IPS-11a (cell line): ENCODE measurements around the gene WDFY1.

Experiments used
- H3K4me3 ChIP-seq: one replicate; pipeline ENCODE4 v1.5.1; 2013; ENCODE audit warnings: low read depth, low read length, control low read depth

Gene WDFY1

DNA sequence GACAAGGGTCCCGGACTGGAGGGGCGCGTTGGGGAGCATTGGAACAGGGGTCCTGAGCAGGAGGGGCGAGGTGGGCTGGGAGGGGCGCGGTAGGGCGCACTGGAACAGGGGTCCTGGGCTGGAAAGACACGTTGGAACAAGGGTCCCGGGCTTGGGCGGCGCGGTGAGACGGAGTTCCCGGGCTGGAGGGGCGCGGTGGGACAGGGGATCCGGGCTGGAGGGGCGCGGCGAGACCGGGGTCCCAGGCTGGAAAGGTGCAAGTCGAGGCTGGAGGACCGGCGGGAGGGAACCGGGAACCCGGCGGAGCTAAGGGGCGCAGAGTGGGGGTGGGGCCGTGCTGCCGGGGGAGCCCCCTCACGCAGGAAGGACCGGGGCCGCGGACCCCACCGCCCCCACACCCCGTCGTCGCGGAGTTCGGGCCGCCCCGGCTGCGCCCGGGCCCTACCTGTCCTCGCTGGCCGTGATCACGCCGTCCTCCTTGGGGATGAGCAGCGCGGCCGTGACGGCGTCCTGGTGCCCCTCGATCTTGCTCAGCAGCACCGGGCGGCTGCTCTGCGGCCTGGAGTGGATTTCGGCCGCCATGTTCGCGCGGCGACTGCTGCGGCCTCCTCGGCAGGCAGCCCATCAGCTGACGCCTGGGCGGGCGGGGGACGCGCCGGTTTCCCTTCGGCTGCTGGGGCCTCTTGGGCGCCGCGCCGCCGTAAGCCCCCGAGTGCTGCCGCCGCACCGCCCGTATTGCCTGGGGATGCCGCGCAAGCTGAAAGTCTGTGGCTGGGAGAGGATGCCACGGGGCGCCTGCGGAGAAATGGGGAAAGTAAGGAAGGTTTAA, at the start of gene WDFY1:
Gene WDFY1, minus strand, starts transcription at position 633 of the 829 bp plus-strand sequence. Its CDS starts 51 bp downstream, at position 582.
- H3K4me3 ChIP-seq, result peak within 1 kb of the TSS; percentile 83

GRCh38 chr2:223994562-223995162, 49.5 kb upstream of the WDFY1 start:
- no peak overlapping the region for H3K4me3 ChIP-seq

GRCh38 chr2:223993634-223994232, 48.6 kb upstream of the WDFY1 start:
- H3K4me3 ChIP-seq, result no peak overlapping the region

- H3K4me3 ChIP-seq, result no peak overlapping the region
Observed at GRCh38 chr2:223991611-223992010, 46.5 kb upstream of the WDFY1 start.

DNA sequence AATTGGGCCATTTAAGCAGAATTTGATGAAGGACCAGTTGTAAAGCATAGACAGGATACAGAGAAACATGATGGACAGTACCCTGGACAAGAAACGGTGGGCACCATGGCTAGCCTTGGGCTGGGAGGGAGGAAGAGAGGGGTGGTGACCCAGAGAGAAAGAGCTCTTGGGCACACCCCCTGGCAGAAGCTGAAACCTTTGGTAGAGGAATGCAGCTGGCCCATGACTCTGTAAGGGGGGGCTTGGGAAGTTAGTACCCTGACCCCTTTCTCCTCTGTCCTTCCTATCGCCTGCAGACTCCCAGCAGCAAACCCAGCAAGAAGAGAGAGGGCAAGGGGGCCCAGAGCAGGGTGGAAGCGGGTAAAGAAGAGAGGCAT, 44.7 kb upstream of the WDFY1 start:
- H3K4me3 ChIP-seq, result no peak overlapping the region

GRCh38 chr2:223989206-223989855, 44.2 kb upstream of the WDFY1 start:
- H3K4me3 ChIP-seq, result no peak overlapping the region

DNA sequence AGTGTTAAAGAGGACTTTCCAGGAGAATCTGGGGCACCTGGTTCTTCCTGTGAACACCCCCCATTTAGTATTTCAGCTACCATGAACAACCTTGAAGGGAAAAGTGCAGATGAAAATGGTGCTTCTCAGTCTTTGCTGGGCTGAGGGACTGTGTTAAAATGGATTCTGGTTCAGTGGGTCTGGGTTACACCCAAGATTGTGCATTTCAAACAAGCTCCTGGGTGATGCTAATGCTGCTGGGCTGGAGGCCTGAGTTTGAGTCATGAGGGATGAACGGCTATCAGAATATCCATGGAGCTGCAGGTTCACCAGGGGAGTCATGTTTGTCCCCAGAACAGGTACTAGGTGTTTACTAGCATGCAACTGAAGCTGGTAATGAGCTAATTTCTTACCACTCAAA, 36.1 kb upstream of the WDFY1 start:
- H3K4me3 ChIP-seq, result no peak overlapping the region

DNA sequence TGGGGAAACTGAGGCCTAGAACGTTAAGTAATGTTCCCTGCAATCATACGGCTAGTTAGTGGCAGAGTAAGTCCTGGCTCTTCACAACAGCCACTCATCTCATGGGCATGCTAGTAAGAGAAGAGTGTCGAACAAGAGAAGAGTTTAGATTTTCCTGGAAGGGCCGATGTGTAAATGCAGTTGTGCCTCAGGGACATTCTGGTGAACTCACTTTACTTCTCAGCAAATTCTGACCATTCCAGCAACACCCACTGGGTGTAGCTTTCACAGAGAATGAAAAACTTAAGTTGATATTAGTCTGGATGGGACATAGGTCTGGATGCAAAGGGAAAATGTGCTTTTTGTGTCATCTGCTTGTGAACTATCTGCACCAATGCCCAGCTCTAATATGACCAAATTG, 35.7 kb upstream of the WDFY1 start:
- H3K4me3 ChIP-seq, result no peak overlapping the region

DNA sequence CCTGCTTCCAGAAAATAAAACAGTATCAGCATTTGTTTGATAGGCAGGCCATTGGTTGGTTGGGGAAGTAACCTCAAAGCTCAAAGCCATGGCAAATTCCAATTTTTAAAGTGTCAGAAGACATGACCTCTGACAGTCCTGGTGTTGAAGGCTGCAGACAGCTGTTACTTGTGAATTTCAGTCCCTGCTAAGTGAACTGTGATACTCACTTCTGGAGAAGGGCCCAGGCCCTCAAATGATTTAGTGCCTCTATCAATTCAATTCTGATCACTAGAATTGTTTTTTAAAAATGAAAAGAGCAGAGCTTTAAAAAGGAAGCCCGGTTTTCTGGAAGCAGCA, 35.2 kb upstream of the WDFY1 start:
- H3K4me3 ChIP-seq, result no peak overlapping the region

GRCh38 chr2:223979730-223980396, 34.7 kb upstream of the WDFY1 start:
- no peak overlapping the region for H3K4me3 ChIP-seq

DNA sequence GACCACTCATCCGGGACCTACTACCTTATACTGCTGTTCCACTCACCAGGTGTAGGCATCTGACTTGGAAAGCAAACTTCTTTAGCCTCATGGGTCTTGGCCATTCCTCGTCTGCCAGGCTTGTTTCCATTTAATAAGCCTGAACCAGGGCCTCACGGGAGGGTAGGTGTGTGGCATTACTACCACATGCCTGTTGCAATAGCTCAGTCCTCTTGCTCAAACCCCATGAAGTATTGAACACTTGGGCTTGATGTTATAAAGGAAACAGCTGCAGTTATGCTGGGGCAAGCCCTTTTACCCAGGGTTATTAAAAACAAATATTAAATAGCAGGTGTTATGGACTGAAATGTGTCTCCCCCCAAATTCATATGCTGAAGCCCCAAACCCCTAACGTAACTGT, 33.3 kb upstream of the WDFY1 start:
- H3K4me3 ChIP-seq, result no peak overlapping the region

DNA sequence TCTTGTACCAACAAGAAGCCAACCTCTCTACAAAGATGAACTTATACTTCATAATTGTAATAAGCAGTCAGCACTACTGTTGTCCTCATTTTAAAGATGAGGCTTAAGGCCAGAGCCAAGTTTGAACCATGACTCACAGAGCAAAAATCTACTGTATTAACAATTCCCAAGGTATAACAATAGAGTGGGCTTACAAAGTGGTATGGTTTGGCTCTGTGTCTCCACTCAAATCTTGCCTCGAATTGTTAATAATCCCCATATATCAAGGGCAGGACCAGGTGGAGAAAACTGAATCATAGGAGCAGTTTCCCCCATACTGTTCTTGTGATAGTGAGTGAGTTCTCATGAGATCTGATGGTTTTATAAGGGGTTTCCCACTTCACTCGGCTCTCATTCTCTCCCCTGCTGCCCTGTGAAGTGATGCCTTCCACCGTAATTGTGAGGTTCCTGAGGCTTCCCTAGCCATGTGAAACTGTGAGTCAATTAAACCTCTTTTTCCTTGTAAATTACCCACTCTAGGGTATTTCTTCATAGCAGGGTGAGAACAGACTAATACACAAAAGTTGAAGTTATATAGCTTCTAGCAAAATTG, 31.6 kb upstream of the WDFY1 start:
- no peak overlapping the region for H3K4me3 ChIP-seq

DNA sequence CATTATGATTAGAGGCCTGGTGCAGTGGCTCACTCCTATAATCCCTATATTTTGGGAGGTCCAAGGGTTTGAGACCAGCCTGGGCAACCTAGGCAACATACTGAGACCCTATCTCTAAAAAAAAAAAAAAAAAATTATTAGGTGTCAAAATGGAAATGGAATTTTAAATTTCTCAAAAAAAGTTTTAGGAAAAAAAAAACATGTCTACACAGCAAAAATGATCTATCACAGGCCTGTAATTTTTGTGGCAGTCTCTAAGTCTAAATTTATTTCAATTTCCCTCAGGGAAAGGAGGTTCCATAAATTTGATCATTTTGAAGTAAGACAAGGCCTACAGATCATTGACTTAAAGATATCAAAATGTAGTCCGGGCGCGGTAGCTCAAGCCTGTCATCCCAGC, 28.5 kb upstream of the WDFY1 start:
- H3K4me3 ChIP-seq, result no peak overlapping the region

GRCh38 chr2:223972656-223973102, 27.5 kb upstream of the WDFY1 start:
- no peak overlapping the region for H3K4me3 ChIP-seq

- no peak overlapping the region for H3K4me3 ChIP-seq
Observed at GRCh38 chr2:223971731-223972130, 26.6 kb upstream of the WDFY1 start.

DNA sequence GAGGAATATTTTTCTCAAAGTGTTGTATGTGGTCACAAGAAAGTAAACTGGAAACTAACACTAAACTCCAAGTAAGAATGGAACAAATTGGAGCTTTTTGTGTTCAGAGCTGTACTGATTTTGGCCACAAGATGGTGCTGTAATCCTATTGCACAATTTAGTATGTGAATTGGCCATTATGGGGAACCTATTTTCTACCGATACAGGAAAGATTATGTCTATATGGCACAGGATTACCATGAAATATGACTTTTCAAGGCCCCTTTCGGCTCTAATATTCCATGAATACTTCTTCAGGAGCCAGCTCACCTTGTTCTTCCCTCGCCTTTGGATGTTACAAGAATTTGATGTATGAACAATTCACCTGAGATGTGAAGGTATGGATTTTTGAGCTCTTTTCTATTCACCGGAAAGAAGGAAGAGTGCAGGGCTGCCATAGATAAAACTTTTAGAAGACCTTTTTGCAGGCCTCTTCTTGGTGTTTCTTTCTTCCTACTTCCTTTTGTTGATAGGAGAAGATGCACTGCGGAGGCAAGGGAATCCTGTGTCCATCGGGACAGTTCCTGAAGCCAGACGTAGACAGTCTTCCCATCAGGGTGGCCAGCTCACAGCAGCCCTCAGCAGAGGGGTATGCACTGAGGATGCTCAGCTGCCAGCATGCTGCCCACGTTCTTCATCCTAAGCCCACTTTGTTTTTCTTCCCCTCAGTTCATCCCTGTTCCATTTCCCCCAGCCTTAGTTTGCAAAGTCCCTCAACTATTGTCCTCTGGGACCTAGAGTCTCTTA, 25.4 kb upstream of the WDFY1 start:
- no peak overlapping the region for H3K4me3 ChIP-seq

DNA sequence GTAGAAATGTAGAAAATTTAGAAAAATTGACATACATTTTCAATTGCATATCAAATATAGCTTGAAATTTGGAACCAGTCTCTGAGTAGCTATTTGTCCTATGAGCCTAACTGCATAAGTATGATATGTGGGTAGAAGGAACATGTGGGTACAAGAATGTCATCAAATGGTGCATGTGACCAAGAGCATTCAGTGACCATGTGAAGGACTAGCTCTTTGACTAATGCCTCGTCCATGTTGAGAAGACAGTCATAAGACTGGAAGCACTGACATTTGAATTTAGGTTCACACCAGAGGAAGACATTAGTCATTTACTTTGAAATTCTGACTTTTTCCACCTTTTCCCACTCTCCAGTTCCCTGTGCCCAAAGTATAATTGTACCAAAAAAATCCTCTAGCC, 24.7 kb upstream of the WDFY1 start:
- no peak overlapping the region for H3K4me3 ChIP-seq

DNA sequence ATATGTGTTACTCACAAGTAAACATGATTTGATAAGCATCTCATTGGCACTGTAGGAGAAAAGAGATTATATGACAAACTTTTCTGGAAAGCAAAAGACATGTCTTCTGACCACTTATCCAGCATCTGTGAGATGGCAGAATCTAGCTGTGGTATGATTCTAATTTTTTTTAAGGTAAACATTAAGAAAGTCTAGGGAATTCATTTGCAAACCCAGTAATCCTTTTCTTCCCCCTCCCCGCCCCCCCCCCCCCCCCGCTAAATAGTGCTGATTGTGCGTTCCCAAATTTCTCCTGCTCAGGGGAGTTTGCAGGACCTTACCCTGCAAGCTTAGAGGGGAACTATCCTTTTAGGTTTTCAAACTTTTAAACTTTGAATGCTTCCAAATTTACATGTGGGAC, 24.2 kb upstream of the WDFY1 start:
- H3K4me3 ChIP-seq, result no peak overlapping the region

DNA sequence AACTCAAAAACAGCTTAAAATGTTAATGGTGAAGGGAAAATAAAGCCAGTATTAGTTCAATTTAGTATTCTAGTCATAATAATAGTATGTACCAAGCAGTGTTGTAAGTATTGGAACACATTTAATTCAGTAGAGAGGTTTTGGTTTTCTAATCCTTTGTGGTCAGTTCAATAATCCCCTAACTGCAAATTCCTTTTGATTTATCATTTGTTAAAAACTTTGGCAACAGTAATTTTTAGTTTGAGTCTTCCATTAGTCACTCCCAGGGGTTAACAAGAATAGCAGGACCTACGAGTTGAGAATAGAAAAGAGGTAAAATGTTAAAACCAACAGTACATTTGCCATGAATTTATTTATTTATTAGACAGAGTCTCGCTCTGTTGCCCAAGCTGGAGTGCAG, 22.8 kb upstream of the WDFY1 start:
- no peak overlapping the region for H3K4me3 ChIP-seq

- H3K4me3 ChIP-seq, result no peak overlapping the region
Observed at GRCh38 chr2:223959688-223960087, 14.6 kb upstream of the WDFY1 start.
